SK-N-MC (cell line): ENCODE measurements around the gene MYT1.

Source experiments
- EZH2 ChIP-seq: fragments of 200-600 bp; sonication (generic); IDR thresholded peaks from one replicate; pipeline ENCODE4 v1.6.1; 2017; ENCODE audit warnings: antibody characterized with exemption
- FOXP2 ChIP-seq: optimal IDR thresholded peaks from 2 replicates; pipeline ENCODE3; 2011; ENCODE audit warnings: mild to moderate bottlenecking, moderate library complexity; ENCODE audit not compliant: insufficient read depth; ENCODE audit errors: extremely low read length, control extremely low read depth
- POLR2AphosphoS5 ChIP-seq: IDR thresholded peaks from 2 replicates; pipeline ENCODE4 v1.6.1; 2012; ENCODE audit warnings: mild to moderate bottlenecking, low read depth, low read length, borderline replicate concordance

- no peak for TF ChIP-seq EZH2
- TF ChIP-seq POLR2AphosphoS5: no peak
- no peak for TF ChIP-seq FOXP2
These were observed 108.9 kb downstream of the MYT1 start for GRCh38 chr20:64273109-64273508.
